ENCODE data around the gene SSC4D.

GRCh38 chr7:76357475-76358010 lies 52.0 kb downstream of the SSC4D start:
- TF ChIP-seq CTCF (IDR thresholded peaks at IDR 0.05) (no peak), POLR2A (IDR thresholded peaks at IDR 0.05) (no peak)

All from suprapubic skin (tissue), 3 donors.